Measurements from ENCODE around the gene SLC22A17.
A peak's percentile ranks its signal among the peaks of the same experiment; 100 is the strongest.

DNA sequence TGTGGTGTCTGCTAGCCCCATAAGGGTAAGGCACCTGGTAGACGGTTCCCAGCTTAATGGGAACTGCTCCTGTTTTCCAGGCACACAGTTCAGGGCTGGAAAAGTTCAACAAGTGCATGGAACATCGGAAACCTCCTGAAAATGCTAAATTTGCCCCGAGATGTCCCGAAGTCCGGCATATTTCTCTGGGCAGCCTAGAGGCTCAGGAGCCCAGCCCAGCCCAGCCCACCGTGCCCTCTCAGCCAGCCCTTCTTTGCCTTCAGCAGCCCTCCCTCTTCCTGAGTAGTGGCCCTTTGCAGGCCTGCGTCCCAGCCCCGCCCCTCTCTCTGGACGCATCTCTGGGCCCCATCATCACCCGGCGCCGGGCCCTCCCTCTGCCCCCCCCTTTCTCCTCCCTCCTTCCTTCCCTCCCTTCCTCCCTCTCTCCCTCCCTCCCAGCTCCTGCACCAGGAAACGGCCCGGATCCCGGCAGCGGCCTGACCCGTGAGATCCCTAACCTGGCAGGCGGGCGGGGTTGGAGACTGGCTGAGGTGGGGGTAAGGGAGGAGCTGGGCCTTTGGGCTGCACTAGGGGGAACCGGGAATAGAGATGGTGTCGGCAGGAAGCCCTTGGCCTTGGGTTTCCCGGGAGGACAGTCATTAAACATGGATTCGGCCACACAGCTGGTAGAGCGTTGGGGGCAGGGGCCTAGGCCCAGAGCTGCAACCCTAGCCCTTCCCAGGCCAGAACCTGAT, 46.1 kb downstream of the SLC22A17 start, which contains the start of gene BCL2L2:
- TF ChIP-seq RAD21 (IDR thresholded peaks at IDR 0.05 in 1 of 2, conservative IDR thresholded peaks at IDR 0.05 in 1 of 2; ENCODE audit: low read depth in 2 of 2, low read length in 2 of 2) (0 out of 4 replicates have a peak, but pooled peaks of 1 of the 2 experiments have one; percentile 9), POLR2A (IDR thresholded peaks at IDR 0.05; ENCODE audit: control extremely low read depth in 1 of 2, low read depth in 2 of 2, low read length in 2 of 2) (peak; percentile 85 to 91), NRF1 (IDR thresholded peaks at IDR 0.05; ENCODE audit: low read depth, low read length) (no peak), CTCF (IDR thresholded peaks at IDR 0.05; ENCODE audit: control extremely low read depth in 1 of 3, insufficient read depth in 1 of 3, low read depth in 1 of 3, low read length in 3 of 3) (no peak), FOSL1 (IDR thresholded peaks at IDR 0.05; ENCODE audit: insufficient read depth, low read depth, low read length) (no peak), EP300 (IDR thresholded peaks at IDR 0.05; ENCODE audit: borderline replicate concordance in 1 of 2, low read depth in 2 of 2, low read length in 2 of 2) (peak in 1 of 2 experiments; percentile 79; a peak in 1 of 3 replicates), CREB1 (IDR thresholded peaks at IDR 0.05) (peak; percentile 99), EZH2 (IDR thresholded peaks at IDR 0.05; ENCODE audit: low read depth, low read length, severe bottlenecking) (no peak), SRF (IDR thresholded peaks at IDR 0.05; ENCODE audit: low read depth, low read length) (peak; percentile 88), TEAD4 (IDR thresholded peaks at IDR 0.05; ENCODE audit: low read depth, low read length) (no peak), CHD1 (IDR thresholded peaks at IDR 0.05; ENCODE audit: low read depth, low read length) (no peak), POLR2AphosphoS5 (IDR thresholded peaks at IDR 0.05; ENCODE audit: low read depth, low read length) (peak; percentile 70)

Data from H1 (cell line).